ENCODE data around the gene CCSER1.

DNA sequence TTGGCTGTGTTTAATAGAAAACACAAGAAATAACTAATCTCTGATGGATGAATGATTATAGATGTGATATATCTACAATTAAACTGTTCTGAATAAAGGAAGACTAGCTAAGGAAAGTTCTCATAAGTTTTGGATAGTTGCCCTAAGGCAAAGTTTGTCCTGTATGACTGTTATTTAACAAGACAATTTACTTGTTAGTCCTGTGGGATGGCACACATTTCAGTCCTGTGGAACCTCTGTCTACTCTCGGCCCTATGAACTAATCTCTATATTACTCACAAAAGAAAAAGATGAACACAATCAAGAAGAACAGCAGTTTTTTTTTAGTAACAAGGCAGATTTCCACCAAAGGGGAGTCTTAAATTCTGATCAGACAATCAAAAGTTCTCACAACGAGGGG lies 314.6 kb downstream of the CCSER1 start:
- TF ChIP-seq, protein P1, sequence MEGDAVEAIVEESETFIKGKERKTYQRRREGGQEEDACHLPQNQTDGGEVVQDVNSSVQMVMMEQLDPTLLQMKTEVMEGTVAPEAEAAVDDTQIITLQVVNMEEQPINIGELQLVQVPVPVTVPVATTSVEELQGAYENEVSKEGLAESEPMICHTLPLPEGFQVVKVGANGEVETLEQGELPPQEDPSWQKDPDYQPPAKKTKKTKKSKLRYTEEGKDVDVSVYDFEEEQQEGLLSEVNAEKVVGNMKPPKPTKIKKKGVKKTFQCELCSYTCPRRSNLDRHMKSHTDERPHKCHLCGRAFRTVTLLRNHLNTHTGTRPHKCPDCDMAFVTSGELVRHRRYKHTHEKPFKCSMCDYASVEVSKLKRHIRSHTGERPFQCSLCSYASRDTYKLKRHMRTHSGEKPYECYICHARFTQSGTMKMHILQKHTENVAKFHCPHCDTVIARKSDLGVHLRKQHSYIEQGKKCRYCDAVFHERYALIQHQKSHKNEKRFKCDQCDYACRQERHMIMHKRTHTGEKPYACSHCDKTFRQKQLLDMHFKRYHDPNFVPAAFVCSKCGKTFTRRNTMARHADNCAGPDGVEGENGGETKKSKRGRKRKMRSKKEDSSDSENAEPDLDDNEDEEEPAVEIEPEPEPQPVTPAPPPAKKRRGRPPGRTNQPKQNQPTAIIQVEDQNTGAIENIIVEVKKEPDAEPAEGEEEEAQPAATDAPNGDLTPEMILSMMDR (IDR thresholded peaks at IDR 0.05): no peak
- no peak for TF ChIP-seq POLR2A (IDR thresholded peaks at IDR 0.05)
